SK-N-SH (cell line): ENCODE results near the gene PDE4A.

ENCODE experiments used
- CHD2 ChIP-seq: fragments of 150-350 bp; IDR thresholded peaks from 2 replicates; pipeline ENCODE4 v1.6.1; 2018; ENCODE audit warnings: low read length; ENCODE audit not compliant: partially characterized antibody
- EZH2phosphoT487 ChIP-seq: fragments of 200-600 bp; sonication (generic); IDR thresholded peaks from 2 replicates; pipeline ENCODE4 v1.6.1; 2017; ENCODE audit warnings: low read depth, mixed run types, mild to moderate bottlenecking, antibody characterized with exemption, moderate library complexity, borderline replicate concordance
- MEF2A ChIP-seq: IDR thresholded peaks from 2 replicates; pipeline ENCODE4 v1.4.0; 2012; ENCODE audit warnings: low read depth, borderline replicate concordance
- POLR2AphosphoS5 ChIP-seq: IDR thresholded peaks from 2 replicates; pipeline ENCODE4 v1.6.1; 2012; ENCODE audit warnings: low read depth, low read length
- TEAD4 ChIP-seq: IDR thresholded peaks from 2 replicates; pipeline ENCODE4 v1.4.0; 2012; ENCODE audit warnings: mild to moderate bottlenecking, borderline replicate concordance; ENCODE audit not compliant: insufficient read depth
- YY1 ChIP-seq: IDR thresholded peaks from 2 replicates; pipeline ENCODE4 v1.4.0; 2012; ENCODE audit warnings: low read depth, mild to moderate bottlenecking
- TF ChIP-seq, protein P1 (sequence below): fragments of 200-600 bp; sonication (generic); IDR thresholded peaks from 2 replicates; pipeline ENCODE4 v1.6.1; 2017; ENCODE audit warnings: antibody characterized with exemption, mild to moderate bottlenecking, moderate library complexity
- TF ChIP-seq, protein P2 (sequence below): fragments of 150-350 bp; IDR thresholded peaks from 2 replicates; pipeline ENCODE4 v1.6.1; 2016; ENCODE audit warnings: mild to moderate bottlenecking, low read depth, low read length
- TF ChIP-seq, protein P3 (sequence below): IDR thresholded peaks from 2 replicates; pipeline ENCODE4 v1.6.1; 2012; ENCODE audit warnings: mild to moderate bottlenecking, low read depth, low read length, moderate library complexity

GRCh38 chr19:10478903-10479384, 58.6 kb downstream of the PDE4A start:
- no peak for TF ChIP-seq TEAD4
- TF ChIP-seq MEF2A: no peak
- TF ChIP-seq, protein P1, sequence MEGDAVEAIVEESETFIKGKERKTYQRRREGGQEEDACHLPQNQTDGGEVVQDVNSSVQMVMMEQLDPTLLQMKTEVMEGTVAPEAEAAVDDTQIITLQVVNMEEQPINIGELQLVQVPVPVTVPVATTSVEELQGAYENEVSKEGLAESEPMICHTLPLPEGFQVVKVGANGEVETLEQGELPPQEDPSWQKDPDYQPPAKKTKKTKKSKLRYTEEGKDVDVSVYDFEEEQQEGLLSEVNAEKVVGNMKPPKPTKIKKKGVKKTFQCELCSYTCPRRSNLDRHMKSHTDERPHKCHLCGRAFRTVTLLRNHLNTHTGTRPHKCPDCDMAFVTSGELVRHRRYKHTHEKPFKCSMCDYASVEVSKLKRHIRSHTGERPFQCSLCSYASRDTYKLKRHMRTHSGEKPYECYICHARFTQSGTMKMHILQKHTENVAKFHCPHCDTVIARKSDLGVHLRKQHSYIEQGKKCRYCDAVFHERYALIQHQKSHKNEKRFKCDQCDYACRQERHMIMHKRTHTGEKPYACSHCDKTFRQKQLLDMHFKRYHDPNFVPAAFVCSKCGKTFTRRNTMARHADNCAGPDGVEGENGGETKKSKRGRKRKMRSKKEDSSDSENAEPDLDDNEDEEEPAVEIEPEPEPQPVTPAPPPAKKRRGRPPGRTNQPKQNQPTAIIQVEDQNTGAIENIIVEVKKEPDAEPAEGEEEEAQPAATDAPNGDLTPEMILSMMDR: peak; percentile 44; the same call in 1 of the 2 replicates
- TF ChIP-seq, protein P2, sequence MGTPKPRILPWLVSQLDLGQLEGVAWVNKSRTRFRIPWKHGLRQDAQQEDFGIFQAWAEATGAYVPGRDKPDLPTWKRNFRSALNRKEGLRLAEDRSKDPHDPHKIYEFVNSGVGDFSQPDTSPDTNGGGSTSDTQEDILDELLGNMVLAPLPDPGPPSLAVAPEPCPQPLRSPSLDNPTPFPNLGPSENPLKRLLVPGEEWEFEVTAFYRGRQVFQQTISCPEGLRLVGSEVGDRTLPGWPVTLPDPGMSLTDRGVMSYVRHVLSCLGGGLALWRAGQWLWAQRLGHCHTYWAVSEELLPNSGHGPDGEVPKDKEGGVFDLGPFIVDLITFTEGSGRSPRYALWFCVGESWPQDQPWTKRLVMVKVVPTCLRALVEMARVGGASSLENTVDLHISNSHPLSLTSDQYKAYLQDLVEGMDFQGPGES: no peak
- no peak for TF ChIP-seq YY1
- TF ChIP-seq, protein P3, sequence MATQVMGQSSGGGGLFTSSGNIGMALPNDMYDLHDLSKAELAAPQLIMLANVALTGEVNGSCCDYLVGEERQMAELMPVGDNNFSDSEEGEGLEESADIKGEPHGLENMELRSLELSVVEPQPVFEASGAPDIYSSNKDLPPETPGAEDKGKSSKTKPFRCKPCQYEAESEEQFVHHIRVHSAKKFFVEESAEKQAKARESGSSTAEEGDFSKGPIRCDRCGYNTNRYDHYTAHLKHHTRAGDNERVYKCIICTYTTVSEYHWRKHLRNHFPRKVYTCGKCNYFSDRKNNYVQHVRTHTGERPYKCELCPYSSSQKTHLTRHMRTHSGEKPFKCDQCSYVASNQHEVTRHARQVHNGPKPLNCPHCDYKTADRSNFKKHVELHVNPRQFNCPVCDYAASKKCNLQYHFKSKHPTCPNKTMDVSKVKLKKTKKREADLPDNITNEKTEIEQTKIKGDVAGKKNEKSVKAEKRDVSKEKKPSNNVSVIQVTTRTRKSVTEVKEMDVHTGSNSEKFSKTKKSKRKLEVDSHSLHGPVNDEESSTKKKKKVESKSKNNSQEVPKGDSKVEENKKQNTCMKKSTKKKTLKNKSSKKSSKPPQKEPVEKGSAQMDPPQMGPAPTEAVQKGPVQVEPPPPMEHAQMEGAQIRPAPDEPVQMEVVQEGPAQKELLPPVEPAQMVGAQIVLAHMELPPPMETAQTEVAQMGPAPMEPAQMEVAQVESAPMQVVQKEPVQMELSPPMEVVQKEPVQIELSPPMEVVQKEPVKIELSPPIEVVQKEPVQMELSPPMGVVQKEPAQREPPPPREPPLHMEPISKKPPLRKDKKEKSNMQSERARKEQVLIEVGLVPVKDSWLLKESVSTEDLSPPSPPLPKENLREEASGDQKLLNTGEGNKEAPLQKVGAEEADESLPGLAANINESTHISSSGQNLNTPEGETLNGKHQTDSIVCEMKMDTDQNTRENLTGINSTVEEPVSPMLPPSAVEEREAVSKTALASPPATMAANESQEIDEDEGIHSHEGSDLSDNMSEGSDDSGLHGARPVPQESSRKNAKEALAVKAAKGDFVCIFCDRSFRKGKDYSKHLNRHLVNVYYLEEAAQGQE: no peak
- no peak for TF ChIP-seq EZH2phosphoT487
- no peak for TF ChIP-seq POLR2AphosphoS5
- no peak for TF ChIP-seq CHD2
